ENCODE results near the gene GHRL.
"Not testable (repeated sequence)": the region's sequence is repeated elsewhere in the genome, so short reads cannot be mapped to it uniquely, and the experiment has no call there.

The GHRL gene

GRCh38 chr3:10312861-10313260, 20.1 kb upstream of the GHRL start:
- peaks cover under 1% of the 10 kb centered on the region for H3K4me1 Mint-ChIP-seq
- H3K36me3 Mint-ChIP-seq, result peaks cover 59% of the 10 kb centered on the region
- no peak for ATAC-seq
- no peak overlapping the region for H3K27ac Mint-ChIP-seq
- H3K9me3 Mint-ChIP-seq, result no peaks in the 10 kb centered on the region
- no peaks in the 10 kb centered on the region for H3K27me3 Mint-ChIP-seq
- no peak overlapping the region for H3K4me3 Mint-ChIP-seq

- Mint-ChIP-seq H3K27ac (no peak overlapping the region), H3K9me3 (no peaks in the 10 kb centered on the region), H3K36me3 (peaks cover 60% of the 10 kb centered on the region), H3K4me3 (no peak overlapping the region), H3K4me1 (no peaks in the 10 kb centered on the region), H3K27me3 (no peaks in the 10 kb centered on the region)
- ATAC-seq, result no peak
Observed at GRCh38 chr3:10312391-10312790, 19.6 kb upstream of the GHRL start.

- Mint-ChIP-seq H3K36me3 (peaks cover 62% of the 10 kb centered on the region), H3K27me3 (no peaks in the 10 kb centered on the region), H3K27ac (no peak overlapping the region), H3K4me1 (no peaks in the 10 kb centered on the region), H3K4me3 (no peak overlapping the region), H3K9me3 (no peaks in the 10 kb centered on the region)
- ATAC-seq, result no peak
Observed at GRCh38 chr3:10311710-10312109, 19.0 kb upstream of the GHRL start.

- Mint-ChIP-seq H3K4me3 (no peak overlapping the region), H3K4me1 (no peaks in the 10 kb centered on the region), H3K27me3 (no peaks in the 10 kb centered on the region), H3K9me3 (no peaks in the 10 kb centered on the region), H3K36me3 (peaks cover 69% of the 10 kb centered on the region), H3K27ac (peak overlapping the region; percentile 47)
- no peak for ATAC-seq
Observed at GRCh38 chr3:10310578-10310977, 17.8 kb upstream of the GHRL start.

- ATAC-seq, result no peak
- Mint-ChIP-seq H3K4me1 (no peaks in the 10 kb centered on the region), H3K27ac (peak overlapping the region; percentile 47), H3K9me3 (no peaks in the 10 kb centered on the region), H3K27me3 (no peaks in the 10 kb centered on the region), H3K36me3 (peaks cover 72% of the 10 kb centered on the region), H3K4me3 (no peak overlapping the region)
Observed at GRCh38 chr3:10309736-10310135, 17.0 kb upstream of the GHRL start.

- no peak for ATAC-seq
- Mint-ChIP-seq H3K4me1 (no peaks in the 10 kb centered on the region), H3K27ac (no peak overlapping the region), H3K9me3 (no peaks in the 10 kb centered on the region), H3K4me3 (no peak overlapping the region), H3K27me3 (no peaks in the 10 kb centered on the region), H3K36me3 (peaks cover 72% of the 10 kb centered on the region)
Observed at GRCh38 chr3:10308678-10309077, 15.9 kb upstream of the GHRL start.

GRCh38 chr3:10306156-10306555, 13.4 kb upstream of the GHRL start:
- no peak for ATAC-seq
- Mint-ChIP-seq H3K27me3 (no peaks in the 10 kb centered on the region), H3K4me3 (no peak overlapping the region), H3K9me3 (no peaks in the 10 kb centered on the region), H3K4me1 (no peaks in the 10 kb centered on the region), H3K27ac (peak overlapping the region; percentile 2), H3K36me3 (peaks cover 77% of the 10 kb centered on the region)

GRCh38 chr3:10305331-10305902, 12.7 kb upstream of the GHRL start:
- peak overlapping the region; percentile 2 for H3K27ac Mint-ChIP-seq
- H3K9me3 Mint-ChIP-seq, result no peaks in the 10 kb centered on the region
- no peaks in the 10 kb centered on the region for H3K4me1 Mint-ChIP-seq
- peaks cover 75% of the 10 kb centered on the region for H3K36me3 Mint-ChIP-seq
- H3K27me3 Mint-ChIP-seq, result no peaks in the 10 kb centered on the region
- H3K4me3 Mint-ChIP-seq, result no peak overlapping the region
- no peak for ATAC-seq

GRCh38 chr3:10304905-10305304, 12.2 kb upstream of the GHRL start:
- no peak overlapping the region for H3K27ac Mint-ChIP-seq
- no peaks in the 10 kb centered on the region for H3K27me3 Mint-ChIP-seq
- no peaks in the 10 kb centered on the region for H3K9me3 Mint-ChIP-seq

GRCh38 chr3:10303785-10304184, 11.0 kb upstream of the GHRL start:
- H3K27ac Mint-ChIP-seq, result no peak overlapping the region
- H3K4me1 Mint-ChIP-seq, result peaks cover 9% of the 10 kb centered on the region
- no peak overlapping the region for H3K4me3 Mint-ChIP-seq
- no peaks in the 10 kb centered on the region for H3K9me3 Mint-ChIP-seq
- no peaks in the 10 kb centered on the region for H3K27me3 Mint-ChIP-seq
- no peak for ATAC-seq
- peaks cover 69% of the 10 kb centered on the region for H3K36me3 Mint-ChIP-seq

More at GRCh38 chr3:10304905-10305304, 12.2 kb upstream of the GHRL start:
- Mint-ChIP-seq H3K4me3 (no peak overlapping the region), H3K36me3 (peaks cover 72% of the 10 kb centered on the region), H3K4me1 (peaks cover 1% of the 10 kb centered on the region)
- ATAC-seq, result no peak

- H3K4me3 Mint-ChIP-seq, result no peak overlapping the region
- no peaks in the 10 kb centered on the region for H3K27me3 Mint-ChIP-seq
- ATAC-seq, result no peak
- H3K36me3 Mint-ChIP-seq, result peaks cover 63% of the 10 kb centered on the region
- H3K9me3 Mint-ChIP-seq, result no peaks in the 10 kb centered on the region
- peak overlapping the region; percentile 51 for H3K27ac Mint-ChIP-seq
- peaks cover 9% of the 10 kb centered on the region for H3K4me1 Mint-ChIP-seq
Observed at GRCh38 chr3:10303105-10303504, 10.4 kb upstream of the GHRL start.

GRCh38 chr3:10300087-10300486, 7.3 kb upstream of the GHRL start:
- peak overlapping the region; percentile 71 for H3K27ac Mint-ChIP-seq
- H3K9me3 Mint-ChIP-seq, result no peaks in the 10 kb centered on the region
- no peak for ATAC-seq
- H3K27me3 Mint-ChIP-seq, result no peaks in the 10 kb centered on the region
- no peak overlapping the region for H3K4me3 Mint-ChIP-seq
- H3K4me1 Mint-ChIP-seq, result peaks cover 9% of the 10 kb centered on the region
- peaks cover 56% of the 10 kb centered on the region for H3K36me3 Mint-ChIP-seq

- Mint-ChIP-seq H3K9me3 (no peaks in the 10 kb centered on the region), H3K36me3 (peaks cover 56% of the 10 kb centered on the region), H3K4me1 (peaks cover 9% of the 10 kb centered on the region), H3K27ac (peak overlapping the region; percentile 71), H3K27me3 (no peaks in the 10 kb centered on the region), H3K4me3 (no peak overlapping the region)
- peak; percentile 47 for ATAC-seq
Observed at GRCh38 chr3:10299679-10300078, 6.9 kb upstream of the GHRL start.

- Mint-ChIP-seq H3K9me3 (no peaks in the 10 kb centered on the region), H3K27ac (peak overlapping the region; percentile 71), H3K36me3 (peaks cover 57% of the 10 kb centered on the region), H3K27me3 (no peaks in the 10 kb centered on the region), H3K4me3 (no peak overlapping the region), H3K4me1 (peaks cover 13% of the 10 kb centered on the region)
- no peak for ATAC-seq
Observed at GRCh38 chr3:10299175-10299574, 6.4 kb upstream of the GHRL start.

- not testable (repeated sequence) for H3K9me3 Mint-ChIP-seq, H3K27ac Mint-ChIP-seq, ATAC-seq, H3K4me3 Mint-ChIP-seq, H3K27me3 Mint-ChIP-seq
- Mint-ChIP-seq H3K4me1 (peaks cover 21% of the 10 kb centered on the region), H3K36me3 (peaks cover 53% of the 10 kb centered on the region)
Observed at GRCh38 chr3:10298064-10298463, 5.3 kb upstream of the GHRL start.

- Mint-ChIP-seq H3K27ac (peak overlapping the region; percentile 21), H3K4me1 (peaks cover 33% of the 10 kb centered on the region), H3K4me3 (no peak overlapping the region), H3K27me3 (no peaks in the 10 kb centered on the region), H3K9me3 (no peaks in the 10 kb centered on the region), H3K36me3 (peaks cover 24% of the 10 kb centered on the region)
- no peak for ATAC-seq
Observed at GRCh38 chr3:10294030-10294586, 1.4 kb upstream of the GHRL start.

Data from stimulated activated memory B cell treated with anti-CD40 and anti-IgM and Interleukin-4, amounts not matched to agents 10 μg/mL and 1 μg/mL and 100 μg/mL, for 72 hours (primary cell).